Left lung (tissue), 10 donors: Measurements from ENCODE around the gene CCDC40. TPM values are rescaled to one million over a fixed set of nuclear protein-coding genes. Genes with fewer than 3 reads are reported as not detected.

Experiments used
- ATAC-seq: fragments of 200-7000 bp; cut with Tn5 transposase; one replicate; pipeline ENCODE4 v1.9.1; 2020; ENCODE audit warnings: moderate library complexity
- DNase-seq, 4 donors: peaks; one replicate each; pipeline ENCODE4 v3.0.0-alpha.2; 2013 to 2020
- H3K27ac ChIP-seq, 2 donors: fragments of 200-600 bp; sonication (generic) in 1 of 2; one replicate each; pipeline versions ENCODE4 v1.5.0 to v1.8.0; 2020 to 2021
- H3K27me3 ChIP-seq, 2 donors: fragments of 200-600 bp; sonication (generic) in 1 of 2; one replicate each; pipeline versions ENCODE4 v1.5.0 to v1.8.0; 2020 to 2021
- H3K36me3 ChIP-seq, 2 donors: fragments of 200-600 bp; sonication (generic) in 1 of 2; one replicate each; pipeline versions ENCODE4 v1.5.0 to v1.8.0; 2020 to 2021
- H3K4me1 ChIP-seq, 2 donors: fragments of 200-600 bp; one replicate each; pipeline ENCODE4 v1.8.0; 2021
- H3K4me3 ChIP-seq, 2 donors: fragments of 200-600 bp; sonication (generic) in 1 of 2; one replicate each; pipeline versions ENCODE4 v1.5.0 to v1.8.0; 2020 to 2021; ENCODE audit warnings: mild to moderate bottlenecking in 1 of 2
- H3K9me3 ChIP-seq, 2 donors: fragments of 200-600 bp; sonication (generic) in 1 of 2; one replicate each; pipeline versions ENCODE4 v1.5.0 to v1.8.0; 2020 to 2021
- CTCF ChIP-seq, 2 donors: fragments of 200-600 bp; sonication (generic) in 1 of 2; IDR thresholded peaks; one replicate each; pipeline versions ENCODE4 v1.5.0 to v1.8.0; 2021; ENCODE audit warnings: antibody characterized with exemption in 2 of 2
- intact Hi-C, 2 donors: fragments of 100-400 bp; cut with DNase I; formaldehyde crosslinking; loops; one replicate each; pipeline versions ENCODE4 v1.11.2 to v1.14.2; 2022
- polyA plus RNA-seq, 6 donors: library from polyadenylated mRNA; unstranded; fragments of 120-200 nt; gene quantifications; one replicate each; pipeline ENCODE4 v1.2.1, GENCODE V29; 2013; ENCODE audit not compliant: insufficient read length in 6 of 6
- total RNA-seq, 2 donors: library from RNA; stranded (reverse); fragmentation: NEBNext Ultra II Directional; extraction: Animal tissue kit (Norgen Biotek cat#: 25700); gene quantifications; one replicate each; pipeline ENCODE4 v1.2.1, GENCODE V29; 2021
- donor health status: DM: no; HTN: yes; CAD: no.
- donor health status: DM: no; HTN: no; CAD: no.

CCDC40 gene
- total and polyA plus RNA-seq, 8 donors, result 8.0 to 15.2 (median 11.5) TPM

GRCh38 chr17:80032614-80033171, 3.7 kb upstream of the CCDC40 start:
- intact Hi-C loops, result no loop called here
- Histone ChIP-seq H3K4me1 (peaks cover 14 to 64% of the 10 kb centered on the region in 2 donors), H3K36me3 (no peaks in the 10 kb centered on the region), H3K27ac (no peak overlapping the region), H3K4me3 (no peak overlapping the region), H3K9me3 (no peaks in the 10 kb centered on the region), H3K27me3 (peaks cover 0 to 28% of the 10 kb centered on the region in 2 donors)
- DNase-seq, result no peak
- ATAC-seq, result no peak
- no peak for TF ChIP-seq CTCF (IDR thresholded peaks at IDR 0.05)

GRCh38 chr17:80033840-80034239, 2.6 kb upstream of the CCDC40 start:
- no peaks in the 10 kb centered on the region for H3K9me3 ChIP-seq
- no peak overlapping the region for H3K27ac ChIP-seq
- DNase-seq (no peak), ATAC-seq (no peak)
- H3K36me3 ChIP-seq, result no peaks in the 10 kb centered on the region
- H3K4me3 ChIP-seq, result no peak overlapping the region
- no peak for TF ChIP-seq CTCF (IDR thresholded peaks at IDR 0.05)
- peaks cover 14 to 54% of the 10 kb centered on the region in 2 donors for H3K4me1 ChIP-seq
- peaks cover 0 to 33% of the 10 kb centered on the region in 2 donors for H3K27me3 ChIP-seq
- intact Hi-C loops, result no loop called here

- Histone ChIP-seq H3K4me1 (peaks cover 6 to 42% of the 10 kb centered on the region in 2 donors), H3K36me3 (no peaks in the 10 kb centered on the region), H3K9me3 (no peaks in the 10 kb centered on the region), H3K27ac (peak overlapping the region; percentile 75 to 80), H3K4me3 (peak overlapping the region; percentile 62 to 68), H3K27me3 (peaks cover 0 to 33% of the 10 kb centered on the region in 2 donors)
- intact Hi-C loops, result no loop called here
- ATAC-seq (no peak), DNase-seq (peak in 2 of 4 donors; percentile 40 to 44)
- no peak for TF ChIP-seq CTCF (IDR thresholded peaks at IDR 0.05)
Measured at GRCh38 chr17:80034791-80035686, 1.4 kb upstream of the CCDC40 start.

- Histone ChIP-seq H3K9me3 (no peaks in the 10 kb centered on the region), H3K4me3 (peak within 1 kb of the TSS; percentile 62 to 84), H3K36me3 (no peaks in the 10 kb centered on the region), H3K27me3 (peaks cover 0 to 33% of the 10 kb centered on the region in 2 donors), H3K4me1 (peaks cover 4 to 37% of the 10 kb centered on the region in 2 donors), H3K27ac (peak within 1 kb of the TSS; percentile 86 to 96)
- ATAC-seq (no peak), DNase-seq (no peak)
- TF ChIP-seq CTCF (IDR thresholded peaks at IDR 0.05), result no peak
- intact Hi-C loops, result no loop called here
Measured at GRCh38 chr17:80035687-80035936, 830 bp upstream of the CCDC40 start, which contains the start of gene TBC1D16. TBC1D16 (minus strand) TSS chr17:80035872; CDS start chr17:80013547, 22,325 bp downstream.
